ENCODE data around the gene SFT2D1. TPM values are rescaled to one million over a fixed set of nuclear protein-coding genes. Genes with fewer than 3 reads are reported as not detected.

The SFT2D1 gene
- total and polyA plus RNA-seq, 9 of the 15 experiments (the other 6 are each of a cell fraction or from before 2014, with no cell fraction given), result 54.4 to 140 (median 74.6) TPM

- 76% methylated on average over 13 of the region's 13 CpGs for WGBS (ENCODE audit: insufficient coverage, low coverage, missing lambda C conversion rate)
- no peak for ATAC-seq
- Histone ChIP-seq H3K27ac (ENCODE audit: extremely low read depth, low read depth, low read length) (no peak overlapping the region), H4K20me1 (replicated peaks; ENCODE audit: control insufficient read depth, insufficient read depth, low read length) (peaks cover 13% of the 10 kb centered on the region; the same call in 1 of the 2 replicates), H3K9me3 (replicated peaks; ENCODE audit: control insufficient read depth, insufficient read depth, low read depth, low read length) (no peaks in the 10 kb centered on the region), H3K79me2 (ENCODE audit: control insufficient read depth, insufficient read depth, low read length) (peaks cover 80% of the 10 kb centered on the region), H3K27me3 (ENCODE audit: control insufficient read depth in 2 of 2, insufficient read depth in 2 of 2, low read length in 2 of 2) (no peaks in the 10 kb centered on the region), H2AFZ (ENCODE audit: low read depth, low read length) (no peak overlapping the region), H3K9ac (ENCODE audit: insufficient read depth in 1 of 2, low read depth in 2 of 2, low read length in 2 of 2) (no peak overlapping the region), H3K9me1 (ENCODE audit: control insufficient read depth, insufficient read depth, low read length) (no peaks in the 10 kb centered on the region), H3K4me3 (no peak overlapping the region), H3K4me1 (replicated peaks in 1 of 2; ENCODE audit: control insufficient read depth in 2 of 2, insufficient read depth in 2 of 2, low read length in 2 of 2) (peaks cover 5 to 14% of the 10 kb centered on the region in 2 experiments; a peak in 4 of 5 replicates), H3K36me3 (ENCODE audit: control insufficient read depth, insufficient read depth, low read length) (peaks cover 47% of the 10 kb centered on the region), H3K4me2 (ENCODE audit: insufficient read depth, low read length) (no peak overlapping the region)
- in situ Hi-C loops (cut with MboI) (loop anchor here (5.0 kb wide), 1 partner anchor 46 kb away; no protein-coding TSS in a partner anchor), intact Hi-C loops (cut with micrococcal nuclease) (loop anchor here (2.0 to 5.0 kb wide), 2 partner anchors 19 to 71 kb away; no protein-coding TSS in a partner anchor)
- TF ChIP-seq POLR2H (tag; IDR thresholded peaks at IDR 0.05; ENCODE audit: low read depth) (0 out of 2 replicates have a peak, but pooled peaks have one; percentile 38), CXXC5 (CRISPR knock-in tag; IDR thresholded peaks at IDR 0.05) (no peak), FUS (optimal IDR thresholded peaks at IDR 0.05; ENCODE audit: low read depth, low read length) (no peak)
- no peak for FAIRE-seq
- peak in 1 of 4 experiments; percentile 20 for DNase-seq (ENCODE audit: extremely low read depth in 1 of 4, low spot score in 3 of 4)
- no TSS peak for BruUV-seq (replicated peaks)
- POLR2A ChIA-PET, result interaction anchor here (2.4 kb wide), 1 partner anchor 10 kb away, joined by 9 read pairs; the partner anchor contains the start of gene SFT2D1
- CTCF ChIA-PET (ENCODE audit: low intra/inter-chr PET ratio), result interaction anchor here (1.2 kb wide), 1 partner anchor 69 kb away, joined by 3 read pairs; no protein-coding TSS in a partner anchor
Measured at GRCh38 chr6:166331503-166332415, 10.6 kb downstream of the SFT2D1 start.
